ENCODE measurements around the gene EFCC1. TPM values are rescaled to one million over a fixed set of nuclear protein-coding genes. Genes with fewer than 3 reads are reported as not detected.

Gene EFCC1
- total RNA-seq, 4 donors from 2014 or later = 3.3 to 40.4 (median 4.0) TPM

DNA sequence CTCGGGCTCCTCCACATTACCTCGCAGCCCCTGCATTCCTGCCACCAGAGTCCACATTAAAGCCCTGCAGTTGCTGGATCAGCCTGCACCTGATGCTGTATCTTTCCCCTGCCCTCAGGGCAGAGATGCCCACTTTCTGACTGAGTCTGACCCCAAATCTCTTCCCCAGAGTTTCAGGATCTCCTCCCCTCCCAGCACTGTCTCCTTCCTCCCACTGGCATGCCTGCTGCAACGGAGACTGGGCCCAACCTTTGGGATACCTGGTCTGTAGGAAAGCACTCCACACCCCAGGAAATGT lies 38.9 kb downstream of the EFCC1 start:
- Histone ChIP-seq H3K27ac (no peak overlapping the region), H3K27me3 (no peaks in the 10 kb centered on the region), H3K36me3 (no peaks in the 10 kb centered on the region), H3K9me3 (no peaks in the 10 kb centered on the region), H3K4me3 (no peak overlapping the region), H3K4me1 (no peaks in the 10 kb centered on the region)
- DNase-seq = no peak
- TF ChIP-seq, protein P1, sequence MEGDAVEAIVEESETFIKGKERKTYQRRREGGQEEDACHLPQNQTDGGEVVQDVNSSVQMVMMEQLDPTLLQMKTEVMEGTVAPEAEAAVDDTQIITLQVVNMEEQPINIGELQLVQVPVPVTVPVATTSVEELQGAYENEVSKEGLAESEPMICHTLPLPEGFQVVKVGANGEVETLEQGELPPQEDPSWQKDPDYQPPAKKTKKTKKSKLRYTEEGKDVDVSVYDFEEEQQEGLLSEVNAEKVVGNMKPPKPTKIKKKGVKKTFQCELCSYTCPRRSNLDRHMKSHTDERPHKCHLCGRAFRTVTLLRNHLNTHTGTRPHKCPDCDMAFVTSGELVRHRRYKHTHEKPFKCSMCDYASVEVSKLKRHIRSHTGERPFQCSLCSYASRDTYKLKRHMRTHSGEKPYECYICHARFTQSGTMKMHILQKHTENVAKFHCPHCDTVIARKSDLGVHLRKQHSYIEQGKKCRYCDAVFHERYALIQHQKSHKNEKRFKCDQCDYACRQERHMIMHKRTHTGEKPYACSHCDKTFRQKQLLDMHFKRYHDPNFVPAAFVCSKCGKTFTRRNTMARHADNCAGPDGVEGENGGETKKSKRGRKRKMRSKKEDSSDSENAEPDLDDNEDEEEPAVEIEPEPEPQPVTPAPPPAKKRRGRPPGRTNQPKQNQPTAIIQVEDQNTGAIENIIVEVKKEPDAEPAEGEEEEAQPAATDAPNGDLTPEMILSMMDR (IDR thresholded peaks at IDR 0.05) = no peak
- no peak for TF ChIP-seq POLR2A (IDR thresholded peaks at IDR 0.05)

DNA sequence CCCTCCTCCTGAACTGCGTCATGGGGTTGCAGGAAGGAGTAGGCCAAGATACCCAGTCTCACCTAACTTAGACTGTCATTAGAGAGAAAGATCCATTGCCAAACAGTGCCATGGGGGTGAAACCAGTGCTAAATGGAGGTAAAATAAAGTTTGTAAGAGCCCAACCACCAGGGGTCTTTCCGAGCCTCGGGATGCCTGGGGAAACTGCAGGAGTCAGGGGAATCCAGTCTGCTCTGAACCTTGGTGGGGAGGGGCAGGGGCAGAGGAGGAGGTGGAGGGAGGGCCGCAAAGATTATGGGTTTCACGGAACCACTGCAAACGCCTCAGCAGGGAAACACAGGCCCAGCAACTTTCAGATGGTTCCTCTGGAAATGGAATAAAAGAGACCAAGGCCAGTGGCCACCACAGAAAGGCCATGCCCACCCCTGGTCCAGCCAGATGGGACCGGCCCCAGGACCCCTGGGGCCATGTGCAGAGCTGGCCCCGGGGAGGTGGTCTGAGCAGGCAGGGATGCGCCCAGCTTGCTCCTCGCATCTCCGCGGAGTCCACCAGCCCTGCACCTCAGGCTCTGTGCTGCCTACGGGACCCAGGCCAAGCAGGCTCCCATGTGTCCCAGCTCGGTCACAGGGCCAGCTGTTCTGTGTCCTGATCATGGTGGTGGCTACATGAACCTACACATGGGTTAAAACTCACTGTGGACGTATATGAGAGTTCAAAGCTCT lies 39.6 kb downstream of the EFCC1 start:
- Histone ChIP-seq H3K9me3 (no peaks in the 10 kb centered on the region), H3K27ac (no peak overlapping the region), H3K4me3 (no peak overlapping the region), H3K27me3 (peaks cover 0 to 2% of the 10 kb centered on the region in 2 donors), H3K36me3 (no peaks in the 10 kb centered on the region), H3K4me1 (peaks cover 0 to 4% (median 0%) of the 10 kb centered on the region in 4 donors)
- TF ChIP-seq, protein P1 (IDR thresholded peaks at IDR 0.05) = no peak
- TF ChIP-seq POLR2A (IDR thresholded peaks at IDR 0.05) = no peak
- no peak for DNase-seq

DNA sequence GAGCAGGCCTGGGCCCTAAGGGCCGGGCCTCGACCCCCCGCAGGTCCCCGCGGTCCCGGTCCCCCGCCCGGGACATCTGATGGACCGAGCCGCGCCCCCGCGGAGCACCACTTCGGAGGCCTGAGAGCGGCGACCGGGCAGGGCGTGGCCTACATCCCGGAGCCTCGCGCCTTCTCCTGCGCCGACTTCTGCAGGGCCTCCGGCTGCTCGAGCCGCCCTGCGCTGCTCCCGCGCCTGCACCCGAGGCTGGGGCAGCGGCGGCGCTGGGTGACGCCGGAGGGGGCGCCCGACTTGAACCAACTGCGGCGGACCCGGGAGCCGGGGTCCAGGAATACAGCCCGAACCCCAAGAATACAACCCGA lies 44.6 kb downstream of the EFCC1 start:
- no peaks in the 10 kb centered on the region for H3K36me3 ChIP-seq
- TF ChIP-seq POLR2A (IDR thresholded peaks at IDR 0.05) = no peak
- TF ChIP-seq, protein P1 (IDR thresholded peaks at IDR 0.05) = no peak
- peaks cover 0 to 8% of the 10 kb centered on the region in 2 donors for H3K27me3 ChIP-seq
- H3K27ac ChIP-seq = no peak overlapping the region
- H3K4me1 ChIP-seq = peaks cover 0 to 10% (median 0%) of the 10 kb centered on the region in 4 donors
- no peaks in the 10 kb centered on the region for H3K9me3 ChIP-seq
- H3K4me3 ChIP-seq = peak overlapping the region; percentile 21 to 41 (median 32)
- DNase-seq = peak in 2 of 3 donors; percentile 62 to 65

DNA sequence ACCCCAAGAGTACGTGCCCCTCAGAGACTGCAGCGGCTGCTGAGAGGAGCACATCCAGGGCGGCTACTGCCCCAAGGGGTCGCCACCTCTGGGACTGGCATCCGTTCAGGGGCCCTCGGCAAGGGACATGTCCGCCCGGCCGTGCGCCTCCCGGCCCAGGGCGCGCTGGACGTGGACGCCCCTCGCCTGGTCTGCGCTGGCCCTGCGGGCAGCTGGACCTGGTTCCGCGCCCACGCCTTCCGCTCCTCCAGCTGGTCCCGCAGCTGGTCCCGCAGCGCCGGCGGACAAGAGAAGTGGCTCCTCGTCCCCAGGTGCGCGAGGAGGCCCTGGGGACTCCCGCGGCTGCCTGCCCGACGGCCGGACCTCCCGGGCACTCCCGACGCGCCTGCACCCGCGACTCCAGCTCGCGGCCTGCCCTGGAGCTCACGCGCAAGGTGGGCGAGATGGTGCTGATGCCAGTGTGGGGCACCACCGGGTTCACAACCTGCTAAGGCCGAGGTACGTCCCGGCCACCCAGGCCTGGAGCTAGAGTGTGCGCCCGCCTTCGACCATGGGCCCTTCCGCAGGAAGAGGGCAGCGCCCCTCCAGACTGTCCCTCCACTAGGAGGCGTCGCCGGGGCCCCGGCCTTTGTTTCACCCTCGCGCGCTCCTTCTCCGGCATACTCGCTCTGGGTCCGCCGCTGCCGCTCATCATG lies 45.1 kb downstream of the EFCC1 start:
- Histone ChIP-seq H3K27ac (no peak overlapping the region), H3K9me3 (no peaks in the 10 kb centered on the region), H3K36me3 (no peaks in the 10 kb centered on the region), H3K27me3 (peaks cover 0 to 8% of the 10 kb centered on the region in 2 donors), H3K4me3 (peak overlapping the region; percentile 21 to 41 (median 32)), H3K4me1 (peaks cover 0 to 10% (median 0%) of the 10 kb centered on the region in 4 donors)
- TF ChIP-seq, protein P1 (IDR thresholded peaks at IDR 0.05) = peak in 2 of 6 experiments; percentile 2 to 11
- no peak for TF ChIP-seq POLR2A (IDR thresholded peaks at IDR 0.05)
- no peak for DNase-seq

DNA sequence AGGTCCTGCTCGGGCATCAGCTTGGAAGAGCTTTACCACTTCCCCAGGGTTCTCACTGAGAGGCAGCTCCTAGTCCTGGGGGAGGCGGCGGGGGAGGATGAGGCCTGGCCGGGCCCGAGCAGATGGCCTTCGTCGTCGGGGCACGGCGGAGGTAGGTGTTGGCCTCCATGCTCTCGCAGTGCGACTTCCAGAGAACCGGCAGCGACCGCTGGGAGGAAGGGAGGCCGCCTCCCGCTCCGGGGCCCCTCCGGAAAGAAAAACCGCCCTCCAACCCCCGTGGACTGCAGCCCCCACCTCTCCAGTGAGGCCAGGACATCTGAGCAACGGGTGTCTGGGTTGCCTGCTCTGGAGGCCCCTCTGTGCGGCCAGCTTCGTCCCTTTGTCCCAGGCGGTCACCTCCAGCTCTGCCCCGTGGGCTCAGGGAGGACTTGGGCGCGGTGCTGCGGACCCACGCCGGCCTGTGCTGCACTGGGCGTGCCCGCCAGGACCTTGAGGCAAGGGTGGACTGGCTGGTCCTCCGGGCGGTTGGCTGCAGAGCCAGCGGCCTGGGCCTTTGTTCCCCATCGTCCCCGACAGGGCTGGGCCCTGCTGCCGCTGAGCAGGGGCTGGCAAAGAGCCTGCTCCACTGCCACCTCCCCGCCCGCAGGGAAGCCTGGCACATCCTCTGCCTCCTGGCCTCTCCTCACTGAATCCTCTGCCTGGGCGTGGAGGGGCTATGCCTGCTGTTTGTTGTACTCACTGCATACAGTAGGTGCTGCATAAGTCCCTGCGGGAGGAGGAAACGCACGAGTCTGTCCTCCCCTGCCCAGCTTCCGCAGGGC lies 45.8 kb downstream of the EFCC1 start:
- no peak for DNase-seq
- TF ChIP-seq POLR2A (IDR thresholded peaks at IDR 0.05) = no peak
- TF ChIP-seq, protein P1 (IDR thresholded peaks at IDR 0.05) = no peak
- H3K27me3 ChIP-seq = peaks cover 0 to 8% of the 10 kb centered on the region in 2 donors
- H3K9me3 ChIP-seq = no peaks in the 10 kb centered on the region
- H3K4me3 ChIP-seq = no peak overlapping the region
- H3K27ac ChIP-seq = no peak overlapping the region
- H3K4me1 ChIP-seq = peaks cover 0 to 13% (median 0%) of the 10 kb centered on the region in 4 donors
- no peaks in the 10 kb centered on the region for H3K36me3 ChIP-seq

All from Peyer's patch (tissue), 4 donors.